Brain pericyte (primary cell): ENCODE data around the gene PPP1R7.
"Not testable (repeated sequence)": the region's sequence is repeated elsewhere in the genome, so short reads cannot be mapped to it uniquely, and the experiment has no call there.

Experiments used
- DNase-seq: peaks from one replicate; pipeline ENCODE4 v3.0.0-alpha.2; 2012; ENCODE audit warnings: low read depth, low spot score

PPP1R7 gene

DNA sequence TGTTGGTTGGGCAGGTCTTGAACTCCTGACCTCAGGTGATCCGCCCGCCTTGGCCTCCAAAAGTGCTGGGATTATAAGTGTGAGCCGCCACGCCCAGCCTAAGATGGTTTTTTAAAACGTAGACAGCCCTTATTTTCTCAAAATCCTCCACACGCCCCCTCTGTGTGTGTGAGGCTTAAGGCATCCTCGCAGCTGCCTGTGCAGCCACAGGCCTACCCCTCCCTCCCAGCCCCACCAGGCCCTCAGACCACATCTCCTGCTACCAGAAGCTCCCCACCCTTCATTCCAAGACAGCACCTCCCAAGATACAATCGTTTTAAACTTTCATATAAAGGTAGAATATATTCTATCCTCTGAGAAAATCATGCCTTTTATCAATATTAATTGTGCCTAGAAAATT, 43.0 kb downstream of the PPP1R7 start:
- no peak for DNase-seq

DNA sequence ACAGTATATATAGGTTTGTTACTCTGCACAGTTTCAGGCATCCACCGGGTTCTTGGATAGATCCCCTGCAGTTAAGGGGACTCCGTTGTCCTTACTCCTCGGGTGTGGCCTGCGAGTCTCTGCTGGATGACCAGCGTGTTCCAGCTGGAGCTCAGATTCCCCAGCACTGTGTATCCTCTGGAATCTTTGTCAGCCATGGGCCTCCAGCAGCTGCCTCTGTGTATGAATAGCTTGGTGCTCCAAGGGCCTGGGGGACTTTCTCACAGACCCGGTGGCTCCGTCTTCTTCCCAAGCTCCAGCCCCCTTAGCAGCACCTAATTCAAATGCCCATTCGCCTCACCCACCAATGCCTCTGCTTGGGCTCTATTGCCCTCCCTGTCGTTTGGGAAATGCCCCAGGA, 44.5 kb downstream of the PPP1R7 start:
- DNase-seq = no peak

DNA sequence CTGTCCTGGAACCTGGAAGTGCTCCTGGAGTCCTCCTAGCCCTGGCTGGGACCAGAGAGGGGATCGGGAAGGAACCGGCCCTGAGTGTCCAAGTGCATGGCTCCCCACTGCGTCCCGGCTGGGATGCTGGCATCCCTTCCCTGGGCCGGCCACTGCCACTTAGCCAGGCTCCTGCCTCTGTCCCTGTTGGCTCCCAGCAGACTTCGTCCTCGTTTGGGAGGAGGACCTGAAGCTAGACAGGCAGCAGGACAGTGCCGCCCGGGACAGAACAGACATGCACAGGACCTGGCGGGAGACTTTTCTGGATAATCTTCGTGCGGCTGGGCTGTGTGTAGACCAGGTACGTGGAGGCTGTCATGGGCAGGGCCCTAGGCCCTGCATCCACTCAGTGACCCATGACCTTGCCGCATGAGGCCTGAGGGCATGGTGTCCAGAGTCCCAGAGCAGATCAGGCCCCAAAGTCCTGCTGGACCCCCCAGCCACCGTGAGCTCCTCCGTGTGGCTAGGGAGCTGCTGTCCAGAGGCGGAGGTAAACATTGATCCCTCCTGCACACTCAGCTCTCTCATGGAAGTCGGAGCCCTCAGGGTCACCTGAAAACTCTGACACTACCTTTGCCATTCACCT, 45.4 kb downstream of the PPP1R7 start:
- no peak for DNase-seq

DNA sequence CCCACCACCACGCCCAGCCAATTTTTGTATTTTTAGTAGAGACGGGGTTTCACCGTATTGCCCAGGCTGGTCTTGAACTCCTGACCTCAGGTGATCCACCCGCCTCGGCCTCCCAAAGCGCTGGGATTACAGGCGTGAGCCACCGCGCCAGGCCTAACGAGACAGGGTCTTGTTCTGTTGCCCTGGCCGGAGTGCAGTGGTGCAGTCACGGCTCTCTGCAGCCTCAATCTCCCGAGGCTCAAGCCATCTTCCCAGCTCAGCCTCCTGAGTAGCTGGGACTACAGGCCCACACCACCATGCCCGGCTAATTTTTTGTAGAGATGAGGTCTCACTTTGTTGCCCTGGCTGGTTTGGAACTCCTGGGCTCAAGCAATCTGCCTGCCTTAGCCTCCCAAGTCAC, 47.0 kb downstream of the PPP1R7 start:
- DNase-seq = not testable (repeated sequence)

DNA sequence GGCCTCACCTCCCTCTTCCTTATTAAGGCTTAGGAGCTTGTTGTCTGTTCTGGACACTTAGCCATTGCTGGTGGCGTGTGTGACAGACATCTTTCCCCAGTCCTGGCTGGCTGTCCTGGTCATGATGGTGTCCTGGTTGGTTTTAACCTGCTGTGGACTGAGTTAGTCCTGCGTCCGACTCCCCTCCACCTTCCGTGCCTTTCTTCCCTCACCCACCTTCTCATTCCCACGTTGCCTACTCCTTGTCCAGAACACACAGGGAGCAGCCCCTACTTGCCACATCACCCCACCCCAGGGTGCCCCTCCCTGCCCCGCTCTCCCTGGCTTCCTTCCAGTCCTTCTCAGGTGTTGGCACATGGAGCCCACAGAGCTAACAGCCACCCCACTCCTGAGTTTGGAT, 47.7 kb downstream of the PPP1R7 start:
- no peak for DNase-seq

DNA sequence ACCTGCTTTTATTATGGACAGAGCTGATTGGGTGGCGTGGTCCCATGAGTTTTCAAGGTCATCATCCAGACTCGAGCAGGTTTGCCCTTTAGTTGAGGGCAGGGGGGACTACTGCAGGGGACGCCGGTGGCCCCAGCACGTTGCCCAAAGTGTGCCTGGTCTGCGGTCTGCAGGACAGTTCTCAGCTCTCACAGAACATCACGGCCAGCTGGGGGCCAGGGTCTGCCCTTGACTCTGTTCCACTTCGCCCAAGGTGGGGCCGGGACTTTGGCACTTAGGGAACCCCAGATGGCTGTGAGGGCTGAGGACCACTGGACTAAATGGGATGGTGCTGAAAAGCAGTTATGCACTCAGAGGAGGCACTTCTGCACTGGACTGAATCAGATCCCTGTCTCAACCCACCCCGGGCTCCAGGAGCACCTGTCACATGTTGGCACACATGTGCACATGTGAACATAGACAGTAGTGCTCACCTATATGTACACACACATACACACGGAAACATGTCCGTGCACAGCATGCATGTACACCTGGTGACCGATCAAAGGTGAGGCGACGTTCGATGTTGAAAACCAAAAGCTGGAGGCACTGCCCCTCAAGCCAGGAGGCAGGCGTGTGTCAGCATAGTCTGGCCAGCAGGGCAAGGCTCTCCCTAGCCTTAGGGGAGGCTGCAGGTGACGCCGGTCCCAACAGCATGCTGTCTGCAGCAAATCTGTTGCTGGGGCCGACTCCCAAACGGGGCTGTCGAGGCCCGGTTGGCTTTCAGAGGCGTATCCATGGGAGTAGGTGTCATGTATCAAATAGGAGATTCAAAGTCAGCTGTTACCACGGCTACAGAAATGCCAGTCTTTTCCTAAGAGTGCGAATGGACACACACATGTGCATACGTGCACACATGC, 48.4 kb downstream of the PPP1R7 start:
- no peak for DNase-seq

DNA sequence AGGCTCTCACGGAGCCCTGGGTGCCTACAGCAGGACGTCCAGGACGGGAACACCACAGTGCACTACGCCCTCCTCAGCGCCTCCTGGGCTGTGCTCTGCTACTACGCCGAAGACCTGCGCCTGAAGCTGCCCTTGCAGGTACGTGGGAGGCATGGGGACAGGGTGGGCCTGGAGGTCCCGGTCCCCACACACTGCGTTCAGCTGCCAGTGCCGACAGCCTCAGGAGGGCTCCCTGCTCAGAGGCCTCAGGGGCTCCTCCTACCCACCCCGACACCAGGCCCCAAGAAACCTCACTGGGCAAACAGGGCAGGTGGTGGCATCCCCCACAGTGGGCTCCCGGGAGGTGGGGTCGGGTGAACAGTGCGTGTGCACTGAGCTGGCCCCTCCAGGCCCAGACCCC, 49.0 kb downstream of the PPP1R7 start:
- DNase-seq = no peak

DNA sequence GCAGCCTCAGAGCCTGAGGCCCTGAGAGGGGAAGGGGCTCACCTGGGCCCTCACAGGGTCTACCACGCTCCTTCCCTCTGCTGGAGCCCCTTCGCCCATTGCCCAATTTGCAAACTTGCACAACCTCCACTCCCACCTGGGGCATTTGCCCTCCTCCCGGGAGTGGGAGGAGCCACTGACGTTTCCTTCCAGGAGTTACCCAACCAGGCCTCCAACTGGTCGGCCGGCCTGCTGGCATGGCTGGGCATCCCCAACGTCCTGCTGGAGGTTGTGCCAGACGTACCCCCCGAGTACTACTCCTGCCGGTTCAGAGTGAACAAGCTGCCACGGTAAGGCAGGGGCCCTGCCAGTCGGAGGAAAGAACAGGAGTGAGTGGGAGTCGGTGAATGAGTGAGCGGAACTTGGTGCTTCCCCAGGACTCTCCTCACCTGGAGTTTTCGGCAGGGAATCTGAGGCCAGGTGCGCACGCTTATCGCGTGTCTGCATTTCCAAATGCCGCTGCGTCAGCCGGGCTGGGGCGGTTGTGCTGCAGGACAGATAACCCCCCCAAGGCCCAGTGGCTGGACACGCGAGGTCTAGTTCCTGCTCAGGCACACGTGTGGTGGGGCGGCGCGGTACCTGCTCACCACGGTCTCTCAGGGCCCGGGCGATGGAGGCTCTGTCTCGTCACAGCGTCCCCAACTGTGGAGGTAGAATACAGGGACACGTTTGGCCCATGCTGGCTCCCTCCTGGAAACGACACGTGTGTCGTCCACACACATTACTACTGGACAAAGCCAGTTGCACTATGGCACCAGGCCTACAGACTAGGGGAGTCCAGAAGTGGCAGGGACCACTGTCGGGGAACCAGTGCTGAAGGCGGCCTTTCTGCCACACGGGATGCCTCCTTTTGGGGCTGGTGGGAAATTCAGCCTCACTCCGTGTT, 49.9 kb downstream of the PPP1R7 start:
- DNase-seq = no peak

DNA sequence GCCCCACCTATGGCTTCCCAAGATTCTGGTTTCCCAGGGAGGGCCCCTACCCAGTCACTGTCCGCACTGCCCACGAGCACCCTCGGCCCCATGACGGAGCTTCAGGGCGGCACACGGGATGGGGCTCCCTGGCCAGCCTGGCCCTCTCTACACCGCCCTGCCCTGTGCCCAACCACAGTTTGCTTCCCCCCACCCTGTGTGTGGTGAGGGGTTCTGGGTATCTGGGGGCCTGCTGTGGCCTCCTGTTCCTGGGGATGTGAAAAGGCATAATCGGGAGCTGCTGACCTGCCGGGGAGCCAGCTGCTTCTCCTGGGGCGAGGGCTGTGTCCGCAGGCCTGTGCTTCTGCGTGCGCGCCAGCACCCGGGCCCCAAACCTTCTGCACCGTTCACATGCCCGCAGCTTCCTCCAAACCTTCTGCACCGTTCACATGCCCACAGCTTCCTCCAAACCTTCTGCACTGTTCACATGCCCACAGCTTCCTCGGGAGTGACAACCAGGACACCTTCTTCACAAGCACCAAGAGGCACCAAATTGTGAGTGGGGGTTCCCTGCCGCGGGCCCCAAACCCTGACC, 50.6 kb downstream of the PPP1R7 start:
- DNase-seq = no peak

DNA sequence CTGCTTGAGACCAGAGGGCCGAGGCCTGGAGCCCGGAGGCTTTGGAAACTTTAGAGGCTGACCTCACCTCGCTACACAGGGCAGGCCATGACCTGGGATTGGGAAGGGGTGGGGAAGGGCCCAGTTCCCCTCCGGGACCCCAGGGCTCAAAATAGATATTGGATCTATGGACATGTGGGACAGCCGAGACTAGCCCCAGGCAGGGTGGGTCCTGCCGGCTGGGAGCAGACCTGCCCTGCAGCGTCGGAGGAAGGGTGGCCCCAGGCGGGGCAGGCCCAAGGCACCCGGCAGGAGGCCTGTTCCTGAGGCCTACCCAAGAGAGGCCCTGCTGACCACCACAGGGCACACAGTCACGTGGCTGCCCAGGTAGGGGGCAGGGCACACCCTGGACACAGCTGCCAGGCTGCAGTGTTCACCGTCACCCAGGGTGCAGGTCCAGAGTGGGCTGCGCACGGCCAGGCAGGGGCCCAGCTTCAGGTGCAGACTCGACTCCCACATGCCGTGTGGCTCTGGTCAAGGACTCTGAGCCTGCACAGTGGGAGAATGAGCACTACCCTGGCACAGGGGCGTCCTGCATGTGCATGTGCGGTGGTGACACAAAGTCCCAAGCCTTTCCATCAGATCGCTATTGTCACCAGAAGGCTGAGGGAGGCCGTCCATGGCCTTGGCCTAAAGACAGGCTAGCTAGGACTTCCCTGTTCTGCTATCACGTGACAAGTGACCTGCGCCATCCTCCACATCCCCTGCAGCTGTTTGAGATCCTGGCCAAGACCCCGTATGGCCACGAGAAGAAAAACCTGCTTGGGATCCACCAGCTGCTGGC, 51.4 kb downstream of the PPP1R7 start:
- DNase-seq = no peak

DNA sequence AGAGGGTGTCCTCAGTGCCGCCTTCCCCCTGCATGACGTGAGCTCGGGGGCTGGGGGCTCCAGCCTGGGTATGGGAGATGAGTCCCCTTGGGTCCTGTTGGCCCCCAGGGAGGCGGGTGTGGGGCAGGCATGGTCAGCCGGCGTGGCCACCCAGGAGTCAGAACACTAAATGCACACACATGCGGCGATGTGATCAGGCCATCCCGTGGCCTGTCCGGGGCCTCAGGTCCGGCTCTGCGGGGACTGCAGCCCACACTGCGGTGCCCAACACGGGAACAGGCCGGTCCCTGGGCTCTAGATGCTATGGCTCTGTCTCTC, 52.0 kb downstream of the PPP1R7 start:
- no peak for DNase-seq

DNA sequence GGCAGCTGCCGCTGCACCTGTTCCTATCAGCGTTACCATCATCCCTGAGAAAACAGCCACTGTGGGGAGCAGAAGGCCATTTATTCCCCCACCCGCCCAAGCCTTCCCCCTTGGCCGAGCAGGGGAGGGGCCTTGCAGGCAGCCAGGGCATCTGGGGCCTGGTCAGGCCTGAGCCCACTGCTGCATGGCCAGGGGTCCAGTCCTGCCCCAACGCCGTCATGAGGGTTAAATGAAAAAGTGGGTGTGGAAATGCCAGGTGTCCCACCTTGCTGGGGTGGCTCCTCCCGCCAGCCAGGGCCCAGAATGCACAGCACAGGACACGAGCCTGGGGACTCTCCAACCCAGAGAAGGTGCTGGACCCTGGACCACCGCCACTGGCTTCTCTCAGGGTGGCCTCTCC, 52.4 kb downstream of the PPP1R7 start:
- DNase-seq = no peak

DNA sequence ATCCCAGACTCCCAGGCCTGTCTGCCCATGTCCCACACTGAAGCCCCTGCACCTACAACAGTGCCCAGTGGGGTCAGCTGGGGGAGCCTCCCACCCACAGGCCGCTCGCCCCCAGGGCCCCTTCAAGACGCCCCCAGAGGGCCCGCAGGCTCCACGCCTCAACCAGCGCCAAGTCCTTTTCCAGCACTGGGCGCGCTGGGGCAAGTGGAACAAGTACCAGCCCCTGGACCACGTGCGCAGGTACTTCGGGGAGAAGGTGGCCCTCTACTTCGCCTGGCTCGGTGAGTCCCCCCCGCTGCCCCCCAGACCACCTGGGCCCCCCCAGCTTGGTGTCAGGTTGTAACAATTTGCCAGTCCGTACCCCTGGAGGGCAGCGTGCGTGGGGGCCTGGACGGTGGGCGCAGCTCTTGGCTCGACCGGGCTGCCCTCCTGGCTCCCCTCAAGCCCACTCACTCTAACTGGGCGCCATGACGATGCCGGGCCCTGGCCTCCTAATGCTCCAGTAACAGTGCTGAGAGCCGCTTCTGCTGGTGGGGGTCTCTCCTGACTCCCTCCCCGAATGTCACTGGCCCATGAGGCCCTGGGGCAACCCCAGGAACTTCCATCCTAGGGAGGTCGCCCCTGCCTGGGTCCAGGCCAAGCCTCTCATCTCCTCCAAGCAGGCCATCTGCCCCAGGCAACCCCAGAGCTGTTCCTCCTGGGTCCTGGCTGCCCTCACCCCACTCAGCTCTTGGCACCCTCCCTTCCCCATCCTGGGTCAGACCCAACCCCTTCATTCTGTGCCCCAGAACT, 53.1 kb downstream of the PPP1R7 start:
- no peak for DNase-seq

DNA sequence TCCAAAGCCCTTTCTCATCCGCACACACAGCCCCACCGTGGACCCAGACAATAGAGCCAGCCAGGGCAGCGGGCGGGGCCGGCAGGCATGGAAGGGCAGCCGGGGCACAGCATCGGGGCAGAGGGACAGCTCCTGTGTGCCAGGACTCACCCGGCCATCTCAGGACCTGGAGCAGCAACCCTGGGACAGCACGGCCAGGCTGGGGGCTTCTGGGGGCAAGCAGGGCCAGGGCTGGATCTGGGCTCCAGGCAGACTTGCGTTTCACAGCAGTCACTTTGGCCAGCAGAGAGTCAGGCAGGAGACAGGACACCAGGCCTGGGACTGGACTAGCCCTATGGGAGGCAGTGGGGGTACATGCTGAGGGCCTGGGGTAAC, 53.7 kb downstream of the PPP1R7 start:
- DNase-seq = no peak

DNA sequence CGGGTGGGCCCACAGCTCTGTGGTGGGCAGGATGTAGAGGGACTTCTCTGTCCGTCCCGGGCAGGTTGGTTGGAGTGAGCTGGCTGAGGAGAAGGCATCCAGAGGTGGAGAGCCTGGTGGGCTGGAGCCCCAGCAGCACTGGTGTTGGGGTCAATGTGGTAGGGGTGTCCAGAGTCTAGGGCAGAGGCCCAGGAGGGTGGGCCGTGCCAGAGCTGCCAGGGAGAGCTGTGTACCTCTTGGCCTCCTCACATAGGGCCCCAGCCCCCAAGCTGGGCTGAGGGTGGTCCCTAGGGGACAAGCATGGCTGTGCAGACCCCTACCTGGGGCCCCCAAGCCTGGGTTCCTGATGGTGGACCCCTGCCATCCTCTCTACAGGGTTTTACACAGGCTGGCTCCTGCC, 54.2 kb downstream of the PPP1R7 start:
- DNase-seq = no peak

DNA sequence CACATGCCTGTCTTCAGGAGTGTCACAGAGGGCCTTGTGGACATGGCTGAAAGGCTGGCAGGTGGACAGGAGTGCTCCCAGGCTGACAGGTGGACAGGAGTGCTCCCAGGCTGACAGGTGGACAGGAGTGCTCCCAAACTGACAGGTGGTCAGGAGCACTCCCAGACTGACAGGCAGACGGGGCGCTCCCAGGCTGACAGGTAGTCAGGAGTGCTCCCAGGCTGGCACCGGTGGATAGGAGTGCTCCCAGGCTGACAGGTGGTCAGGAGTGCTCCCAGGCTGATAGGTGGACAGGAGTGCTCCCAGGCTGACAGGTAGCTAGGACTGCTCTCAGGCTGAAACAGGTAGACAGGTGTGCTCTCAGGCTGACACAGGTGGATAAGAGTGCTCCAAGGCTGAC, 54.8 kb downstream of the PPP1R7 start:
- DNase-seq = no peak

DNA sequence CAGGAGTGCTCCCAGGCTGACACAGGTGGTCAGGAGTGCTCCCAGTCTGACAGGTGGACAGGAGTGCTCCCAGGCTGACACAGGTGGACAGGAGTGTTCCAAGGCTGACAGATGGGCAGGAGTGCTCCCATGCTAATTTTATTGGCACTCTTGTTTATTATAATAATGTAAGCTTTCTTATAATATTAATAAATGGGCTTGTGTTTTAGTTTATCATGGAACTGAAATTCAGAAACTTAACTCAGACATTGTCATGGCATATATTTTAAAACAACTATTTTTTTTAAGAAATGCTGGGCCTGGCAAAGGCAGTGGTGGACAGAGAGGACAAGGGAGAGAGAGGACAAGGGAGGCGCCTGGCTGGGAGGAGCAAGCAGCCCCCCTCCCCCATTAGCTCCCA, 56.9 kb downstream of the PPP1R7 start:
- no peak for DNase-seq

DNA sequence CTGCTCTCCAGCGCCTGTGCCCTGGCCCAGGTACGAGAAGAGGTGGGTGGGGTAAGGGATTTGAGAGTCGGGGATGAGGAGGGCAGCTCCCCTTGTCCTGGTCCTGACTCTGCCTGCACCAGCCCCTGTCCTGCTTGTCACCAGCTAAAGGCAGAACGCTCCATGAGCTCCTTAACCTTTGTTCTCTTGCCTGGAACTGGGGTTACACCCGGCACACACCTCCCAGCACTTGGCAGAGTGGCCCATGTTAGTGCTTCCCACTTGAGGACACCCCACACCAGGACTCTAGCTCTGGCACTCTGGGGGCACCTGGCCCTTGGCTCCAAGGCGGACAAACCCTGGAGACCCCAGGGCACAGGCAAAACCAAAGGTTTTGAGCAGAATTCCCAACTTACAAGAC, 57.4 kb downstream of the PPP1R7 start:
- DNase-seq = no peak

DNA sequence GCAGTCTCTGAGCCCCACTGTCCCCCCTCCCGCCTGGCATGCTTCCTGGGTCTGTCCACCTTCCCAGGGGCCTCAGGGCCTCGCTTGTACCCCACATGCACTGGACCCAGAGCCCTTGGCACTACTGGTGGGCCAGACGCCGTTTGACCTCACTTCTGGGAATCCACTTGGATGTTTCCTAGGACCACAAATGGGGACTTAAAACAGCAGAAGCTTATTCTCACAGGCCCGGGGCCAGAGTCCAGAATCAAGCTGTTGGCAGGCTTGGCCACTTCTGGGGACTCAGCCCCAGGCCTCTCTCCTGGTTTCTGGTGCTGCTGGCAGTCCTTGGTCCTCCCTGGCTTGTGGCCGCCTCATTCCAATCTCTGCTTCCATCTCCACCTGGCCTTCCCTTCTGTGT, 57.8 kb downstream of the PPP1R7 start:
- DNase-seq = no peak

DNA sequence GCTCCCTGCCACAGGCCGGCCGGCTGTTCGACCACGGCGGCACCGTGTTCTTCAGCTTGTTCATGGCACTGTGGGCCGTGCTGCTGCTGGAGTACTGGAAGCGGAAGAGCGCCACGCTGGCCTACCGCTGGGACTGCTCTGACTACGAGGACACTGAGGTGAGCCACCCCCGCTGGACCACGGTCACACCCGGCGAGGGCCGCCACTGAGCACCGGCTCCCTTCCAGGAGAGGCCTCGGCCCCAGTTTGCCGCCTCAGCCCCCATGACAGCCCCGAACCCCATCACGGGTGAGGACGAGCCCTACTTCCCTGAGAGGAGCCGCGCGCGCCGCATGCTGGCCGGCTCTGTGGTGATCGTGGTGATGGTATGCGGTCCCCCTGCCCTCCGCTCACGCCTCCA, 59.0 kb downstream of the PPP1R7 start:
- DNase-seq = no peak
